ENCODE measurements around the gene MFRP. TPM values are rescaled to one million over a fixed set of nuclear protein-coding genes. Genes with fewer than 3 reads are reported as not detected.

MFRP gene
- total and polyA plus RNA-seq, 9 of the 15 experiments (the other 6 are each of a cell fraction or from before 2014, with no cell fraction given): not detected

DNA sequence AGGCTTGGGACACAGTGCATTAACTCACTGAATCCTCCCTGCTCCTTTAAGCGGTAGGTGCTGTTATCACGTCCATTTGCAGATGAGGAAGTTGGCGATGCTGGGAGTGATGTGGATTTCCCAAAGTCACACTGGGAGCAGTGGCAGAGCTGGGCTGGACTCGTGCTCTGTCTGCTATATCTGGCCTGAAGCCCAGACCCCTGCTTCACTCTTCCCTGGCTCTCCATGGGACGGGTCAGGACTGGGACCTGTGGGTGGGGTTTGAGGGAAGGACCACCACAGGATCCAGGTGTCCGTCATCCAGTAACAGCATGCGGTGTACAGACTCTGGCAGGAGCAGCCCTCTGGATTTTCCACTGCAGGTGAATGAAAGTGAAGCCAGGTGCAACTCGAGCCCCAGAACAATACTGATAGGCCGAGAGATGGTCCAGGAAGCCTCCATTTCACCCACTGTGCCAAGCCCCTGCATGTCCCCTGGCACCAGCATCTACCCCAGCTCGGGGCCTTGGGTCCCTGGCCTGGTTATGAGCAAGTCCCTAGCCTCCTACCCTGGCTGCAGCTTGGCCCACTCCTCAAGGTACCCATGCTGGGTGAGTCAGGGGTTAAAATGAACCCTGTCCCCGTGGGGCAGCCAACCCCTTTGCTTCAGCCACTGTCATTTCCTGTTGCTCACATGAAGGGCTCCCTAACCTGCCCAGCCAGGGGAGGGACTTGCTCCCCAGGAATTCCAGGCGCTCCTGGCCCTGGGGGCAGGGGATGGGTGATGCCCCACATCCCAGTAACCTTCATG, 30.8 kb upstream of the MFRP start (continued):
- TF ChIP-seq, protein P1, sequence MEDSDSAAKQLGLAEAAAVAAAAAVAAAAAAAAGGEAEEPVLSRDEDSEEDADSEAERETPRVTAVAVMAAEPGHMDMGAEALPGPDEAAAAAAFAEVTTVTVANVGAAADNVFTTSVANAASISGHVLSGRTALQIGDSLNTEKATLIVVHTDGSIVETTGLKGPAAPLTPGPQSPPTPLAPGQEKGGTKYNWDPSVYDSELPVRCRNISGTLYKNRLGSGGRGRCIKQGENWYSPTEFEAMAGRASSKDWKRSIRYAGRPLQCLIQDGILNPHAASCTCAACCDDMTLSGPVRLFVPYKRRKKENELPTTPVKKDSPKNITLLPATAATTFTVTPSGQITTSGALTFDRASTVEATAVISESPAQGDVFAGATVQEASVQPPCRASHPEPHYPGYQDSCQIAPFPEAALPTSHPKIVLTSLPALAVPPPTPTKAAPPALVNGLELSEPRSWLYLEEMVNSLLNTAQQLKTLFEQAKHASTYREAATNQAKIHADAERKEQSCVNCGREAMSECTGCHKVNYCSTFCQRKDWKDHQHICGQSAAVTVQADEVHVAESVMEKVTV (CRISPR knock-in tag; IDR thresholded peaks at IDR 0.05): no peak
- TF ChIP-seq GTF2E2 (tag; IDR thresholded peaks at IDR 0.05): no peak
- TF ChIP-seq ZEB2 (IDR thresholded peaks at IDR 0.05): peak; percentile 47; the same call in 1 of the 2 replicates
- TF ChIP-seq ZFX (CRISPR knock-in tag; IDR thresholded peaks at IDR 0.05): no peak; the same call in 1 of the 2 replicates
- TF ChIP-seq ADNP (tag; IDR thresholded peaks at IDR 0.05): no peak
- no peak for TF ChIP-seq JUND (IDR thresholded peaks at IDR 0.05; ENCODE audit: borderline replicate concordance, low read depth, low read length)
- peak; percentile 27; the same call in 1 of the 3 replicates for TF ChIP-seq JUND (tag; IDR thresholded peaks at IDR 0.05; ENCODE audit: borderline replicate concordance, low read depth, low read length)
- TF ChIP-seq, protein P2, sequence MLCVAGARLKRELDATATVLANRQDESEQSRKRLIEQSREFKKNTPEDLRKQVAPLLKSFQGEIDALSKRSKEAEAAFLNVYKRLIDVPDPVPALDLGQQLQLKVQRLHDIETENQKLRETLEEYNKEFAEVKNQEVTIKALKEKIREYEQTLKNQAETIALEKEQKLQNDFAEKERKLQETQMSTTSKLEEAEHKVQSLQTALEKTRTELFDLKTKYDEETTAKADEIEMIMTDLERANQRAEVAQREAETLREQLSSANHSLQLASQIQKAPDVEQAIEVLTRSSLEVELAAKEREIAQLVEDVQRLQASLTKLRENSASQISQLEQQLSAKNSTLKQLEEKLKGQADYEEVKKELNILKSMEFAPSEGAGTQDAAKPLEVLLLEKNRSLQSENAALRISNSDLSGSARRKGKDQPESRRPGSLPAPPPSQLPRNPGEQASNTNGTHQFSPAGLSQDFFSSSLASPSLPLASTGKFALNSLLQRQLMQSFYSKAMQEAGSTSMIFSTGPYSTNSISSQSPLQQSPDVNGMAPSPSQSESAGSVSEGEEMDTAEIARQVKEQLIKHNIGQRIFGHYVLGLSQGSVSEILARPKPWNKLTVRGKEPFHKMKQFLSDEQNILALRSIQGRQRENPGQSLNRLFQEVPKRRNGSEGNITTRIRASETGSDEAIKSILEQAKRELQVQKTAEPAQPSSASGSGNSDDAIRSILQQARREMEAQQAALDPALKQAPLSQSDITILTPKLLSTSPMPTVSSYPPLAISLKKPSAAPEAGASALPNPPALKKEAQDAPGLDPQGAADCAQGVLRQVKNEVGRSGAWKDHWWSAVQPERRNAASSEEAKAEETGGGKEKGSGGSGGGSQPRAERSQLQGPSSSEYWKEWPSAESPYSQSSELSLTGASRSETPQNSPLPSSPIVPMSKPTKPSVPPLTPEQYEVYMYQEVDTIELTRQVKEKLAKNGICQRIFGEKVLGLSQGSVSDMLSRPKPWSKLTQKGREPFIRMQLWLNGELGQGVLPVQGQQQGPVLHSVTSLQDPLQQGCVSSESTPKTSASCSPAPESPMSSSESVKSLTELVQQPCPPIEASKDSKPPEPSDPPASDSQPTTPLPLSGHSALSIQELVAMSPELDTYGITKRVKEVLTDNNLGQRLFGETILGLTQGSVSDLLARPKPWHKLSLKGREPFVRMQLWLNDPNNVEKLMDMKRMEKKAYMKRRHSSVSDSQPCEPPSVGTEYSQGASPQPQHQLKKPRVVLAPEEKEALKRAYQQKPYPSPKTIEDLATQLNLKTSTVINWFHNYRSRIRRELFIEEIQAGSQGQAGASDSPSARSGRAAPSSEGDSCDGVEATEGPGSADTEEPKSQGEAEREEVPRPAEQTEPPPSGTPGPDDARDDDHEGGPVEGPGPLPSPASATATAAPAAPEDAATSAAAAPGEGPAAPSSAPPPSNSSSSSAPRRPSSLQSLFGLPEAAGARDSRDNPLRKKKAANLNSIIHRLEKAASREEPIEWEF (CRISPR knock-in tag; IDR thresholded peaks at IDR 0.05): no peak
- no peak for TF ChIP-seq ZNF253 (CRISPR knock-in tag; conservative IDR thresholded peaks at IDR 0.05)
- no peak for TF ChIP-seq NR4A1 (CRISPR knock-in tag; IDR thresholded peaks at IDR 0.05)
- no peak for TF ChIP-seq NR4A1 (tag; IDR thresholded peaks at IDR 0.05)
- TF ChIP-seq SIX5 (IDR thresholded peaks at IDR 0.05; ENCODE audit: borderline replicate concordance in 1 of 2, insufficient read depth in 1 of 2, low read depth in 1 of 2, low read length in 2 of 2): no peak
- no peak for TF ChIP-seq HEY1 (CRISPR knock-in tag; IDR thresholded peaks at IDR 0.05; ENCODE audit: borderline replicate concordance)
- TF ChIP-seq ZNF124 (CRISPR knock-in tag; IDR thresholded peaks at IDR 0.05): no peak
- TF ChIP-seq, protein P3, sequence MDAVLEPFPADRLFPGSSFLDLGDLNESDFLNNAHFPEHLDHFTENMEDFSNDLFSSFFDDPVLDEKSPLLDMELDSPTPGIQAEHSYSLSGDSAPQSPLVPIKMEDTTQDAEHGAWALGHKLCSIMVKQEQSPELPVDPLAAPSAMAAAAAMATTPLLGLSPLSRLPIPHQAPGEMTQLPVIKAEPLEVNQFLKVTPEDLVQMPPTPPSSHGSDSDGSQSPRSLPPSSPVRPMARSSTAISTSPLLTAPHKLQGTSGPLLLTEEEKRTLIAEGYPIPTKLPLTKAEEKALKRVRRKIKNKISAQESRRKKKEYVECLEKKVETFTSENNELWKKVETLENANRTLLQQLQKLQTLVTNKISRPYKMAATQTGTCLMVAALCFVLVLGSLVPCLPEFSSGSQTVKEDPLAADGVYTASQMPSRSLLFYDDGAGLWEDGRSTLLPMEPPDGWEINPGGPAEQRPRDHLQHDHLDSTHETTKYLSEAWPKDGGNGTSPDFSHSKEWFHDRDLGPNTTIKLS (IDR thresholded peaks at IDR 0.05; ENCODE audit: borderline replicate concordance, low read depth): no peak
- no peak for TF ChIP-seq TRIM24 (IDR thresholded peaks at IDR 0.05)
- TF ChIP-seq, protein P4, sequence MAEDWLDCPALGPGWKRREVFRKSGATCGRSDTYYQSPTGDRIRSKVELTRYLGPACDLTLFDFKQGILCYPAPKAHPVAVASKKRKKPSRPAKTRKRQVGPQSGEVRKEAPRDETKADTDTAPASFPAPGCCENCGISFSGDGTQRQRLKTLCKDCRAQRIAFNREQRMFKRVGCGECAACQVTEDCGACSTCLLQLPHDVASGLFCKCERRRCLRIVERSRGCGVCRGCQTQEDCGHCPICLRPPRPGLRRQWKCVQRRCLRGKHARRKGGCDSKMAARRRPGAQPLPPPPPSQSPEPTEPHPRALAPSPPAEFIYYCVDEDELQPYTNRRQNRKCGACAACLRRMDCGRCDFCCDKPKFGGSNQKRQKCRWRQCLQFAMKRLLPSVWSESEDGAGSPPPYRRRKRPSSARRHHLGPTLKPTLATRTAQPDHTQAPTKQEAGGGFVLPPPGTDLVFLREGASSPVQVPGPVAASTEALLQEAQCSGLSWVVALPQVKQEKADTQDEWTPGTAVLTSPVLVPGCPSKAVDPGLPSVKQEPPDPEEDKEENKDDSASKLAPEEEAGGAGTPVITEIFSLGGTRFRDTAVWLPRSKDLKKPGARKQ (CRISPR knock-in tag; IDR thresholded peaks at IDR 0.05): no peak

Measured in K562 (cell line).